ENCODE measurements around the gene SCRN1. TPM values are rescaled to one million over a fixed set of nuclear protein-coding genes. Genes with fewer than 3 reads are reported as not detected.

SCRN1 gene
- total RNA-seq, 1 donor from 2014 or later, result 35.5 TPM

DNA sequence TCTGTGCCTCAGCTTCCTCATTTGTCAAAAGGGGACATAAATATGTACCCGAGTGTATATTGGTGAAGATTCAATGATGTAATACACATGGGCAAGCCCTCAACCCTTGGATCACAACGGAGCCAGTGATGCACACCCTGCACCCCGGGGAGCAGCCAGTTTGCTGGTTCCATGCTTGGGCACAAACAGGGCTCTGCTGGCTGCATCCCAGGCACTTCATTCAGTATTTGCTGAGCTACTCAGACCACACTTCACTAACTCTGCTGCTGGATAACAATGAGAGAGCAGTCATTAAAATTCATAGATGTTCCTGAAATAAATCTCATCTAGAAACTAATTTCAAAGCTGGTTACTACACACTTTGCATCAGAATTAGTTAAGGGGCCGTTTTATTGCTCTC is 72.0 kb downstream of the SCRN1 start:
- no peak overlapping the region for H3K4me3 ChIP-seq (ENCODE audit: low read depth, low read length)
- peaks cover 3% of the 10 kb centered on the region for H3K36me3 ChIP-seq (ENCODE audit: control insufficient read depth, insufficient read depth, low read length)
- TF ChIP-seq, protein P1, sequence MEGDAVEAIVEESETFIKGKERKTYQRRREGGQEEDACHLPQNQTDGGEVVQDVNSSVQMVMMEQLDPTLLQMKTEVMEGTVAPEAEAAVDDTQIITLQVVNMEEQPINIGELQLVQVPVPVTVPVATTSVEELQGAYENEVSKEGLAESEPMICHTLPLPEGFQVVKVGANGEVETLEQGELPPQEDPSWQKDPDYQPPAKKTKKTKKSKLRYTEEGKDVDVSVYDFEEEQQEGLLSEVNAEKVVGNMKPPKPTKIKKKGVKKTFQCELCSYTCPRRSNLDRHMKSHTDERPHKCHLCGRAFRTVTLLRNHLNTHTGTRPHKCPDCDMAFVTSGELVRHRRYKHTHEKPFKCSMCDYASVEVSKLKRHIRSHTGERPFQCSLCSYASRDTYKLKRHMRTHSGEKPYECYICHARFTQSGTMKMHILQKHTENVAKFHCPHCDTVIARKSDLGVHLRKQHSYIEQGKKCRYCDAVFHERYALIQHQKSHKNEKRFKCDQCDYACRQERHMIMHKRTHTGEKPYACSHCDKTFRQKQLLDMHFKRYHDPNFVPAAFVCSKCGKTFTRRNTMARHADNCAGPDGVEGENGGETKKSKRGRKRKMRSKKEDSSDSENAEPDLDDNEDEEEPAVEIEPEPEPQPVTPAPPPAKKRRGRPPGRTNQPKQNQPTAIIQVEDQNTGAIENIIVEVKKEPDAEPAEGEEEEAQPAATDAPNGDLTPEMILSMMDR (IDR thresholded peaks at IDR 0.05; ENCODE audit: insufficient read depth, low read length, severe bottlenecking), result no peak
- DNase-seq (ENCODE audit: low read depth), result no peak
- no peak for FAIRE-seq
- no peaks in the 10 kb centered on the region for H3K27me3 ChIP-seq (ENCODE audit: control insufficient read depth, insufficient read depth, low read length)

DNA sequence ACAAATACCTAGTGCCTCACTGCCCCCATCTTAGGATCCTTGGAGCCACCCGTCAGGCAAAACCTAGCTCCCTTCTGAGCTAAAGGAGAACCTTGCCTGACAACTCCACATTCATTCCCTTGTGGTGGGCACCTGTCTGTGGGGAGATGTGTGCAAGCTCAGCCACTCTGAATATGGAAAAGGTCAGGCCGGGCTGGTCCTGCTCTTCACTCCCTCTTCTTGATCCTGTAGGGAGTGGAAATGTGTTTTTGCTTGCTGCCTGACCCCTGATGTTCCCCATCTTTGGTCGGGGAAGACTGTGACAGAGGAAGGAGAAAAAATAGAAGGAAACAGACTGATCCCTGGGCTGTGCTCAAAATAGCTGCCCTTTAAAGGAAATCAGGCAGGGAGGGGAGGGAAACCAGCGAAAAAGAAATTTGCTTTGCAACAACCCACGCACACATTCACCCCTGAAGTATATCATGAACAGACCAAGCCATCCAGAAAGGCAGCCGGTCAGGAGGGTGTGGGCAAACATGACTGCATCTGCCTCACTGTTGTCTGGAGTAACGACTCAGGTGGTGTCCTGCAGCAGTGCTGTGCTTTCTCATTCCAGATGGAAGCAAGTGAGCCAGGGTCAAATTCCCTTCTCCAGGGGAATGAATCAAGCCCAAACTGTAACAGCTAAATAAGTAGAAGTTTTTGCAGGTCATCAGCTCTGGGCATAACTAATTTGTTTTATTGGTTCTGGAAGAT is 74.0 kb downstream of the SCRN1 start:
- FAIRE-seq, result no peak
- TF ChIP-seq, protein P1 (IDR thresholded peaks at IDR 0.05; ENCODE audit: insufficient read depth, low read length, severe bottlenecking), result no peak

DNA sequence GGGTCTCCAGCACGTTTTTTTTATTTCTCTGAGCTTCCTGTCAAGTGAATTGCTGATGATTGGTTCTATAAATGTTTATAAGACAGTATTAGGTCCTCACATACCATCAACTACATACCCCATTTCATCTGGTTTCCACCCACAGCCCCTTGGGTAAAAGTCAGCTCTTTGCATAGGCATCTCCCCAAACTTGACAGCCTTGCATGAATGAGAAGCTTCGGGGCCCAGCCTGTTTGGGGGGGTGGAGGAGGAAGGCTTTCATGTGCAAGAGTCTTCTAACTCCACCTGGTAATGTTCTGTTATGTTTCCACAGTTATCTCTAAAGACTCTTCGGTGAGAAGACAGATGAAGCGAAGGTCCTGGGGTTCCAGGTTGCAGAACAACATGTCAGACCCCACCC is 75.4 kb downstream of the SCRN1 start:
- no peak for DNase-seq (ENCODE audit: low read depth)
- Histone ChIP-seq H3K4me3 (ENCODE audit: low read depth, low read length) (no peak overlapping the region), H3K27me3 (ENCODE audit: control insufficient read depth, insufficient read depth, low read length) (no peaks in the 10 kb centered on the region), H3K36me3 (ENCODE audit: control insufficient read depth, insufficient read depth, low read length) (no peaks in the 10 kb centered on the region)
- TF ChIP-seq, protein P1 (IDR thresholded peaks at IDR 0.05; ENCODE audit: insufficient read depth, low read length, severe bottlenecking), result no peak
- FAIRE-seq, result no peak

More for the DNA sequence above, 74.0 kb downstream of the SCRN1 start:
- H3K4me3 ChIP-seq (ENCODE audit: low read depth, low read length), result no peak overlapping the region
- DNase-seq (ENCODE audit: low read depth), result peak; percentile 10
- H3K36me3 ChIP-seq (ENCODE audit: control insufficient read depth, insufficient read depth, low read length), result peaks cover 3% of the 10 kb centered on the region
- H3K27me3 ChIP-seq (ENCODE audit: control insufficient read depth, insufficient read depth, low read length), result no peaks in the 10 kb centered on the region

DNA sequence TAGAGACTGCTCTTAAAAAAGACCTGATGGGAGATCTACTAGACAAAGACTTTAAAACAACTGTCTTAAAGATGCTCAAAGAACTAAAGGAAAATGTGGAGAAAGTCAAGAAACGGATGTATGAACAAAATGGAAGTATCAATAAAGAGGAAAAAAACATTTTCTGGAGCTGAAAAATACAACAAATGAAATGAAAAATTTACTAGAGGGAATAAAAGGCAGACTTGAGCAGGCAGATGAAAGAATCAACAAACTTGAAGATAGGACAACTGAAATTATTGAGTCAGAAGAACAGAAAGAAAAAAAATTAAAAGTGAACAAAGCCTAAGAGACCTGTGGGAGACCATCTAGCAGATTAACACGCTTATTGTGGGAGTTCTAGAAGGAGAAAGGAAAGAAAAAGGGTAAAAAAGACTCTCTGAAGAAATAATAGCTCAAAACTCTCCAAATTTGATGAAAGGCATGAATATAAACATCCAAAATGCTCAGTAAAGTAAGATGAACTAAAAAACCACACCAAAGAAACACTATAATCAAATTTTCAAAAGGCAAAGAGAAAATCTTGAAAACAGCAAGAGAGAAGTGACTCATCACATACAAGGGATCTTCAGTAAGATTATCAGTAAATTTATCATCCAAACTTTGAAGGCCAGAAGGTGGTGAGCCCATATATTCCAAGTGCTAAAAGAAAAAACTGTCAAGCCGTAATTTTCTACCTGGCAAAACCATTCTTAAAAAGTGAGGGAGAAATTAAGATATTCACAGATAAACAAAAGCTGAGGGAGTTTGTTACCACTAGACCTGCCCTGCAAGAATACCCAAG is 83.2 kb downstream of the SCRN1 start:
- H3K4me3 ChIP-seq (ENCODE audit: low read depth, low read length), result no peak overlapping the region
- no peak for DNase-seq (ENCODE audit: low read depth)
- no peaks in the 10 kb centered on the region for H3K36me3 ChIP-seq (ENCODE audit: control insufficient read depth, insufficient read depth, low read length)
- no peaks in the 10 kb centered on the region for H3K27me3 ChIP-seq (ENCODE audit: control insufficient read depth, insufficient read depth, low read length)
- FAIRE-seq, result no peak
- TF ChIP-seq, protein P1 (IDR thresholded peaks at IDR 0.05; ENCODE audit: insufficient read depth, low read length, severe bottlenecking), result no peak

DNA sequence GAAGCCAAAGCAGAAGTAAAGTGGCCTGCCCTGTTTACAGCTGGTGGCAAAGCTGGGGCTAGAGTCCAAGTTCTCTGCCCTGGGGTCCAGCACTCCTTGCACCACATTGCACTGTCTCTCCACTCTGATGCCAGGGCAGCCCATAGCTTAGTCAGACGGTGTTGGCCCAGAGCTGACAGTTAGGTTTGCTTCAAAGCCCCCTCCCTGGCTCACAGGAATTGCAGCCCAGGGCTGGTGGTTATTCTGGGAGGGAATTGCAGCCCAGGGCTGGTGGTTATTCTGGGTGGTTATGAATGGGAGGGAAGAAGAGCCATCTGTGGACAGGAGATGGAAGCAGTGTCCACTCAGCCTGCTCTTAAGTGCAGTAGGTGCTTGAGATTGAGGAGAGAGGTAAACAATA is 88.9 kb downstream of the SCRN1 start:
- Histone ChIP-seq H3K27me3 (ENCODE audit: control insufficient read depth, insufficient read depth, low read length) (no peaks in the 10 kb centered on the region), H3K36me3 (ENCODE audit: control insufficient read depth, insufficient read depth, low read length) (no peaks in the 10 kb centered on the region), H3K4me3 (ENCODE audit: low read depth, low read length) (no peak overlapping the region)
- TF ChIP-seq, protein P1 (IDR thresholded peaks at IDR 0.05; ENCODE audit: insufficient read depth, low read length, severe bottlenecking), result no peak
- FAIRE-seq (no peak), DNase-seq (ENCODE audit: low read depth) (no peak)
